Endodermal cell (in vitro differentiated cells): ENCODE results near the gene RALGPS1. TPM values are rescaled to one million over a fixed set of nuclear protein-coding genes. Genes with fewer than 3 reads are reported as not detected.

Source experiments
- DNase-seq: peaks from one replicate; pipeline ENCODE4 v3.0.0-alpha.2; 2017
- H3K27ac ChIP-seq: 2 replicates; pipeline ENCODE4 v1.5.1; 2013; ENCODE audit warnings: mild to moderate bottlenecking, low read depth, low read length, moderate library complexity
- H3K27me3 ChIP-seq: 2 replicates; pipeline ENCODE4 v1.6.1; 2013; ENCODE audit warnings: mild to moderate bottlenecking, low read length, moderate library complexity; ENCODE audit not compliant: insufficient read depth, control insufficient read depth, poor library complexity, severe bottlenecking
- H3K36me3 ChIP-seq: 2 replicates; pipeline ENCODE4 v1.7.0; 2013; ENCODE audit warnings: mild to moderate bottlenecking, low read length, moderate library complexity; ENCODE audit not compliant: control insufficient read depth, insufficient read depth
- H3K4me1 ChIP-seq: one replicate; pipeline ENCODE4 v1.7.0; 2013; ENCODE audit warnings: low read length; ENCODE audit not compliant: control insufficient read depth, insufficient read depth
- H3K4me3 ChIP-seq: 2 replicates; pipeline ENCODE4 v1.5.1; 2013; ENCODE audit warnings: mild to moderate bottlenecking, low read length, moderate library complexity
- H3K9ac ChIP-seq: 2 replicates; pipeline ENCODE4 v1.6.1; 2013; ENCODE audit warnings: mild to moderate bottlenecking, low read length, moderate library complexity; ENCODE audit not compliant: poor library complexity, severe bottlenecking; ENCODE audit errors: extremely low read depth
- H3K9me3 ChIP-seq: 2 replicates; pipeline ENCODE4 v1.6.1; 2013; ENCODE audit warnings: mild to moderate bottlenecking, low read length, moderate library complexity; ENCODE audit not compliant: control insufficient read depth
- H3K27ac Mint-ChIP-seq: 2 replicates; pipeline ENCODE4 v1.8.0; 2020; ENCODE audit warnings: mixed read lengths
- H3K27me3 Mint-ChIP-seq: 2 replicates; pipeline ENCODE4 v1.8.0; 2021; ENCODE audit warnings: mild to moderate bottlenecking, mixed read lengths; ENCODE audit not compliant: insufficient read depth
- H3K36me3 Mint-ChIP-seq: 2 replicates; pipeline ENCODE4 v1.8.0; 2020; ENCODE audit warnings: low read depth, mixed read lengths
- H3K4me1 Mint-ChIP-seq: 2 replicates; pipeline ENCODE4 v1.8.0; 2020; ENCODE audit warnings: mixed read lengths
- H3K4me3 Mint-ChIP-seq: 2 replicates; pipeline ENCODE4 v1.8.0; 2020; ENCODE audit warnings: mild to moderate bottlenecking, moderate library complexity, mixed read lengths
- H3K9me3 Mint-ChIP-seq: 2 replicates; pipeline ENCODE4 v1.8.0; 2020; ENCODE audit warnings: mild to moderate bottlenecking, mixed read lengths
- WGBS, 2 experiments: methylation state at CpG; one replicate each; pipeline versions ENCODE4 v1.1.5 to v1.1.7; 2013; ENCODE audit warnings: missing lambda C conversion rate in 2 of 2, mixed read lengths in 1 of 2; ENCODE audit not compliant: insufficient coverage in 1 of 2, insufficient read length in 1 of 2; 5-methylcytosine and 5-hydroxymethylcytosine counted together
- total RNA-seq, 2 donors: library from RNA; stranded (reverse); fragmentation: NEBNext Ultra II Directional in 1 of 2; extraction: Animal tissue kit (Norgen Biotek cat#: 25700) in 1 of 2; gene quantifications; 2 replicates in 1 of 2; 3 replicates in 1 of 2; pipeline ENCODE4 v1.2.1, GENCODE V29; 2021
- TF ChIP-seq, protein P1 (sequence below): fragments of 200-600 bp; sonication (generic); conservative IDR thresholded peaks from 2 replicates; pipeline ENCODE4 v1.5.0; 2021; ENCODE audit warnings: antibody characterized with exemption, mild to moderate bottlenecking

The RALGPS1 gene
- total RNA-seq, 2 donors from 2014 or later = 23.3 to 25.0 TPM

DNA sequence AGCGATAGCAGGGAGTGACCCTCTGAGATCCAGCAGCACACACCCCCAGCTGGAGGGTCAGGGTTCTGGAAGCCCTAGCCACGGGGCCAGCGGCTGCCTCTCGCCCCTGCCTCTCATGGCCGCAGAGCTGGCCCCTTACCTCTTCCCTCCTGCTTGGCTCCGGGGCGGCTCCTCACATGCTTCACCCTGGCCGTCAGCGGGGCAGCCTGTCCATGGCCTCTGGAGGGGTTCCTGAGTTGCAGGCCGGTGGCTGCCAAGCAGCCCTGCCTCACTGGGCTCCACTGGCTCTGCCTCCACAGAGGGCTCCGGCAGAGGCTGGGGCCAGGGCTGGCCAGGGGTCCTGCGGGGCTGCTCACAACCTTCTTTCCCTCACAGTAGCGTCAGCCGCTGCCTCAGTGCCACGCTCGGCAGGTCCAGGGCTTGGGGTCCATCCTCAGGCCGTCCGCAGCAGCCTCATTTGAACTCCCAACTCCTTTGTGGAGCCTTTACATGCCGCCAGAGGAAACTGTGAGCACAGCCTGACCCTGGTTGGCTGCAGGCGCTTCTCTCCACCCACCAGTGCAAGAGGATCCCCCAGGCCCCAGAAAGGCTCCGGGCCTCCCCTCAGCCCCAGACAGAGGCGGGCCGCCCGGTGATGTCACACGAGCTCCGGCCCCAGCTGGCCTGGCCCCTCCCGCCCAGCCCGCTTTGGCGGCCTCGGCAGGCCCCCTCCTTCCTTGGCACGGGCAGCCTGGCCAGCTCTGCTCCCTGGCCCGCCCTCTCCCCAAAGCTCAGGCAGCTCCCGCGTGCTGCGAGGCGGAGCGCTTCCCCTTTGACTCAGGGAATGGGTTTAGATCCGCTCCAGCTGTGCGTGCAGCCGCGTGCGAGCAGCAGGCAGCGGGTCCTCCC lies 207.8 kb downstream of the RALGPS1 start, which contains the start of gene ANGPTL2:
Gene ANGPTL2 (minus strand): TSS at position 460 of the 888 bp plus-strand sequence. CDS start 13,904 bp downstream, outside the sequence.
- H3K36me3 ChIP-seq = no peaks in the 10 kb centered on the region
- H3K4me3 ChIP-seq = peak within 1 kb of the TSS; percentile 88
- TF ChIP-seq, protein P1, sequence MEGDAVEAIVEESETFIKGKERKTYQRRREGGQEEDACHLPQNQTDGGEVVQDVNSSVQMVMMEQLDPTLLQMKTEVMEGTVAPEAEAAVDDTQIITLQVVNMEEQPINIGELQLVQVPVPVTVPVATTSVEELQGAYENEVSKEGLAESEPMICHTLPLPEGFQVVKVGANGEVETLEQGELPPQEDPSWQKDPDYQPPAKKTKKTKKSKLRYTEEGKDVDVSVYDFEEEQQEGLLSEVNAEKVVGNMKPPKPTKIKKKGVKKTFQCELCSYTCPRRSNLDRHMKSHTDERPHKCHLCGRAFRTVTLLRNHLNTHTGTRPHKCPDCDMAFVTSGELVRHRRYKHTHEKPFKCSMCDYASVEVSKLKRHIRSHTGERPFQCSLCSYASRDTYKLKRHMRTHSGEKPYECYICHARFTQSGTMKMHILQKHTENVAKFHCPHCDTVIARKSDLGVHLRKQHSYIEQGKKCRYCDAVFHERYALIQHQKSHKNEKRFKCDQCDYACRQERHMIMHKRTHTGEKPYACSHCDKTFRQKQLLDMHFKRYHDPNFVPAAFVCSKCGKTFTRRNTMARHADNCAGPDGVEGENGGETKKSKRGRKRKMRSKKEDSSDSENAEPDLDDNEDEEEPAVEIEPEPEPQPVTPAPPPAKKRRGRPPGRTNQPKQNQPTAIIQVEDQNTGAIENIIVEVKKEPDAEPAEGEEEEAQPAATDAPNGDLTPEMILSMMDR = no peak
- Mint-ChIP-seq H3K27me3 (peaks cover 9% of the 10 kb centered on the region), H3K27ac (peak within 1 kb of the TSS; percentile 85), H3K4me3 (peak within 1 kb of the TSS; percentile 72), H3K36me3 (peaks cover 6% of the 10 kb centered on the region), H3K9me3 (no peaks in the 10 kb centered on the region), H3K4me1 (peaks cover 49% of the 10 kb centered on the region)
- no peaks in the 10 kb centered on the region for H3K27me3 ChIP-seq
- H3K9ac ChIP-seq = peak within 1 kb of the TSS; percentile 39
- H3K27ac ChIP-seq = peak within 1 kb of the TSS; percentile 83
- H3K4me1 ChIP-seq = peaks cover 19% of the 10 kb centered on the region
- DNase-seq = peak; percentile 96
- 2 to 11% methylated on average over 13 to 43 of the region's 43 CpGs for WGBS, 2 experiments
- no peaks in the 10 kb centered on the region for H3K9me3 ChIP-seq

DNA sequence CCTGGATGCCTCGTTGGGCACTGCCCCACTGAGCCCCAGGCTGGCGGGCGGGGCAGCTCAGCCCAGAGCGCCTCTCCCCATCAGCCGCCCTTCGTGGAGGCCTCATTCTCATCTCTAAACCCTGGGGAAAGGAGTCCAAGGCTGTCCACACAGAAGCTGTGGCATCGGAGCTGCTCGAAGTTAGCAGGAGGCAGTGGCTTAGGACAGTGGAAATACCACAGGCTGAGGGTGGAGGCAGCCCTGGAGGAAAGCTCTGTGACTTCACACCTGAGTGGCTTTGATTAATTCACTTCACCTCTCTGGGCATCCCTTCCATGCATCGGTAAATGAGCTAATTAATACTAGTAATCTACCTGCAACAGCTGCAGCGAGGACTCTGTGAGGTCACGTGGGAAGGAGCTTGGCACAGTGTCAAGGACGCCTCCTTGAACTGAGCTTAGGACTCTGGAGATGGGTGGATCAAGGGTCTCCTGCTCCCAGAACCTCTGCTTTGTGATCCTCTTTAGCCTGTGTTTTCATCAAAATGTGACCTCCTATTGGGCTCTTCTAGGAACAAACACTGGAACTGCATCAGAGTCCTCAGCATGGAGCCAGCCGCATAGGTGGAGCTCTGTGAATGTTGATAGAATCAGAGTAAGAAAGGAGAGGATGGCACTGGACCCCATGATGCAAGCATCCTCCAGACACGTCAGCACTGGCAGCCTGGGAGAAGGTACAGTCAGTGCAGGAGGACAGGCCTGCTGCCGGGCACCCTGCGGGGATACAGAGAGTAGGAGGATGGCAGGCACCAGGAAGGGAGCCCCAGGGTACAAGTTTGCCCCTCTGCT lies 208.7 kb downstream of the RALGPS1 start:
- H3K27me3 ChIP-seq = no peaks in the 10 kb centered on the region
- H3K9ac ChIP-seq = no peak overlapping the region
- no peaks in the 10 kb centered on the region for H3K36me3 ChIP-seq
- H3K9me3 ChIP-seq = no peaks in the 10 kb centered on the region
- DNase-seq = no peak
- H3K4me1 ChIP-seq = peaks cover 18% of the 10 kb centered on the region
- 58 to 69% methylated on average over 8 to 16 of the region's 16 CpGs for WGBS, 2 experiments
- no peak overlapping the region for H3K4me3 ChIP-seq
- Mint-ChIP-seq H3K9me3 (no peaks in the 10 kb centered on the region), H3K4me1 (peaks cover 41% of the 10 kb centered on the region), H3K36me3 (peaks cover 6% of the 10 kb centered on the region), H3K27ac (no peak overlapping the region), H3K4me3 (peak overlapping the region; percentile 72), H3K27me3 (peaks cover 9% of the 10 kb centered on the region)
- TF ChIP-seq, protein P1 = peak; percentile 7
- H3K27ac ChIP-seq = peak overlapping the region; percentile 83

DNA sequence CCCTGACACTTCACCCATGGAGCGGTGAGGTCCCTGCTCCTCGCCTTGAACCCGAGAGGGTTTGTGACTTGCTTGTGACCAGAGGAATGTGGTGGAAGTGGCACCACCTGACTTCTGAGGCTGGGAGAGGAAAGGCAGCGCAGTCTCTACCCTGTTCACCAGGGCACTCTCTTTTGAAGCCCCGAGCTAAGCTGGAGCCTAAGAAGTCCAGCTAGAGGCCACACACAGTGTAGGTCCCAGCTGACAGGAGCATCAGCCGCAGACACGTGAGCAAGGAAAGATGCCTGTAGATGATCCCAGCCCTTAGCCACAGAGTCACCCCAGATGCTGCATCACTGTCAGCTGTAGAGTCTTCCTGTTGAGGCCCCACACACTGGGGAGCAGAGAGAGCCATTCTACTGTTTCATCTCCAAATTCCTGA lies 209.5 kb downstream of the RALGPS1 start:
- H3K27me3 ChIP-seq = no peaks in the 10 kb centered on the region
- no peak for DNase-seq
- peaks cover 39% of the 10 kb centered on the region for H3K4me1 Mint-ChIP-seq
- H3K4me1 ChIP-seq = peaks cover 18% of the 10 kb centered on the region
- no peaks in the 10 kb centered on the region for H3K9me3 ChIP-seq
- no peak overlapping the region for H3K27ac Mint-ChIP-seq
- H3K4me3 Mint-ChIP-seq = no peak overlapping the region
- H3K9ac ChIP-seq = no peak overlapping the region
- 92 to 95% methylated on average over 7 of the region's 7 CpGs for WGBS, 2 experiments
- H3K36me3 Mint-ChIP-seq = peaks cover 6% of the 10 kb centered on the region
- H3K9me3 Mint-ChIP-seq = no peaks in the 10 kb centered on the region
- TF ChIP-seq, protein P1 = no peak
- H3K36me3 ChIP-seq = no peaks in the 10 kb centered on the region
- H3K4me3 ChIP-seq = no peak overlapping the region
- no peak overlapping the region for H3K27ac ChIP-seq
- peaks cover 9% of the 10 kb centered on the region for H3K27me3 Mint-ChIP-seq
